ENCODE measurements around the gene PBX1.

Gene PBX1

GRCh38 chr1:164885311-164885710, 326.3 kb downstream of the PBX1 start:
- Histone ChIP-seq H3K27ac (ENCODE audit: extremely low read depth, low read depth, low read length) (no peak overlapping the region), H3K9me3 (ENCODE audit: control insufficient read depth, insufficient read depth, low read depth, low read length) (no peaks in the 10 kb centered on the region), H3K4me1 (ENCODE audit: control insufficient read depth, insufficient read depth, low read length) (no peaks in the 10 kb centered on the region), H3K36me3 (ENCODE audit: control insufficient read depth in 2 of 2, insufficient read depth in 1 of 2, low read length in 2 of 2) (no peaks in the 10 kb centered on the region), H3K4me3 (ENCODE audit: low read depth, low read length) (no peak overlapping the region)
- TF ChIP-seq SP2 (tag by site-specific recombination; IDR thresholded peaks at IDR 0.05) (no peak), MZF1 (tag by site-specific recombination; IDR thresholded peaks at IDR 0.05; ENCODE audit: borderline replicate concordance) (no peak), AEBP2 (tag by site-specific recombination; IDR thresholded peaks at IDR 0.05; ENCODE audit: borderline replicate concordance) (no peak), ZNF404 (tag by site-specific recombination; IDR thresholded peaks at IDR 0.05) (no peak), SETDB1 (IDR thresholded peaks at IDR 0.05; ENCODE audit: insufficient read length, low read length) (no peak), ZFP3 (tag by site-specific recombination; IDR thresholded peaks at IDR 0.05; ENCODE audit: low read depth) (no peak), PBX3 (CRISPR knock-in tag; IDR thresholded peaks at IDR 0.05) (no peak), ZXDB (tag by site-specific recombination; IDR thresholded peaks at IDR 0.05) (no peak), BCL11B (tag by site-specific recombination; IDR thresholded peaks at IDR 0.05; ENCODE audit: low read depth) (no peak), ZBTB21 (tag by site-specific recombination; IDR thresholded peaks at IDR 0.05) (no peak), KLF7 (tag by site-specific recombination; IDR thresholded peaks at IDR 0.05; ENCODE audit: borderline replicate concordance) (no peak), GLI2 (tag by site-specific recombination; IDR thresholded peaks at IDR 0.05; ENCODE audit: borderline replicate concordance, low read depth) (no peak)
- ChIA-PET CTCF (no interaction called here), POLR2A (no interaction called here)

- POLR2A ChIA-PET, result no interaction called here
- Histone ChIP-seq H3K36me3 (ENCODE audit: control insufficient read depth in 2 of 2, insufficient read depth in 1 of 2, low read length in 2 of 2) (no peaks in the 10 kb centered on the region), H3K4me3 (ENCODE audit: low read depth, low read length) (no peak overlapping the region), H3K27ac (ENCODE audit: extremely low read depth, low read depth, low read length) (no peak overlapping the region), H3K9me3 (ENCODE audit: control insufficient read depth, insufficient read depth, low read depth, low read length) (no peaks in the 10 kb centered on the region), H3K4me1 (ENCODE audit: control insufficient read depth, insufficient read depth, low read length) (no peaks in the 10 kb centered on the region)
- TF ChIP-seq AEBP2 (tag by site-specific recombination; IDR thresholded peaks at IDR 0.05; ENCODE audit: borderline replicate concordance) (no peak), SP3 (tag by site-specific recombination; IDR thresholded peaks at IDR 0.05) (no peak), ZNF792 (tag by site-specific recombination; IDR thresholded peaks at IDR 0.05) (no peak), ZEB2 (tag by site-specific recombination; IDR thresholded peaks at IDR 0.05) (no peak), PRDM10 (tag by site-specific recombination; IDR thresholded peaks at IDR 0.05) (no peak), ZNF830 (tag by site-specific recombination; IDR thresholded peaks at IDR 0.05; ENCODE audit: low read depth) (no peak), KLF1 (tag by site-specific recombination; IDR thresholded peaks at IDR 0.05) (no peak), ZNF112 (tag by site-specific recombination; IDR thresholded peaks at IDR 0.05) (no peak)
- CTCF ChIA-PET, result interaction anchor here (0.9 kb wide), 1 partner anchor 156 kb away, joined by 3 read pairs; no protein-coding TSS in a partner anchor
These were observed 327.1 kb downstream of the PBX1 start for GRCh38 chr1:164886101-164886500.
